Right cardiac atrium (tissue), 5 donors: ENCODE results near the gene IGSF3. TPM values are rescaled to one million over a fixed set of nuclear protein-coding genes. Genes with fewer than 3 reads are reported as not detected.

Experiments
- ATAC-seq, 2 donors: fragments of 200-7000 bp; cut with Tn5 transposase; one replicate each; pipeline versions ENCODE4 v1.8.0 to v1.9.1; 2020; ENCODE audit warnings: moderate library complexity in 2 of 2, mild to moderate bottlenecking in 1 of 2
- DNase-seq, 3 donors: peaks; one replicate each; pipeline ENCODE4 v3.0.0-alpha.2; 2020
- H3K27ac ChIP-seq: one replicate; pipeline ENCODE4 v1.5.1; 2013; ENCODE audit warnings: mild to moderate bottlenecking, low read length, control low read depth, moderate library complexity
- H3K27me3 ChIP-seq: one replicate; pipeline ENCODE4 v1.6.1; 2013; ENCODE audit not compliant: control insufficient read depth, insufficient read depth
- H3K4me1 ChIP-seq: one replicate; pipeline ENCODE4 v1.6.1; 2013; ENCODE audit warnings: low read length; ENCODE audit not compliant: control insufficient read depth, insufficient read depth
- H3K4me3 ChIP-seq: one replicate; pipeline ENCODE4 v1.5.1; 2013; ENCODE audit warnings: low read length, control low read depth
- H3K9me3 ChIP-seq: one replicate; pipeline ENCODE4 v1.6.1; 2013; ENCODE audit warnings: low read length; ENCODE audit not compliant: control insufficient read depth
- WGBS: extraction: QIAGEN DNeasy Blood & Tissue Kit; methylation state at CpG from one replicate; pipeline ENCODE4 v1.1.7; 2013; 5-methylcytosine and 5-hydroxymethylcytosine counted together
- intact Hi-C, 4 donors: fragments of 100-400 bp; cut with DNase I; formaldehyde crosslinking; loops; one replicate each; pipeline versions ENCODE4 v1.11.0 to v1.14.0; 2022 to 2023
- polyA plus RNA-seq: library from polyadenylated mRNA; stranded (reverse); fragments of 200-250 nt; gene quantifications from one replicate; pipeline ENCODE4 v1.2.3, GENCODE V29; 2013
- total RNA-seq, 4 donors: library from RNA; stranded (reverse); fragmentation: NEBNext Ultra II Directional; extraction: Animal tissue kit (Norgen Biotek cat#: 25700); gene quantifications; one replicate each; pipeline ENCODE4 v1.2.1, GENCODE V29; 2021
- donor health status: healthy with polysubstance abuse.
- donor health status: DM: no; HTN: yes; CAD: no.
- donor health status: DM: no; HTN: no; CAD: no.
- donor health status: DM: no; HTN: yes; CAD: no; lungs with severe emphysema.
- donor health status: DM: yes; HTN: yes; CAD: no.

The IGSF3 gene
- total and polyA plus RNA-seq, 5 donors: 5.0 to 15.5 (median 13.0) TPM

- Histone ChIP-seq H3K27me3 (no peaks in the 10 kb centered on the region), H3K9me3 (no peaks in the 10 kb centered on the region), H3K4me3 (no peak overlapping the region), H3K27ac (no peak overlapping the region), H3K4me1 (no peaks in the 10 kb centered on the region)
- intact Hi-C loops: no loop called here
- WGBS: 84% methylated on average over 3 of the region's 3 CpGs
- DNase-seq (no peak), ATAC-seq (no peak)
These were observed 80.8 kb downstream of the IGSF3 start for GRCh38 chr1:116586741-116587143.

GRCh38 chr1:116585886-116586285 lies 81.6 kb downstream of the IGSF3 start:
- no peak for ATAC-seq
- Histone ChIP-seq H3K9me3 (no peaks in the 10 kb centered on the region), H3K4me3 (no peak overlapping the region), H3K4me1 (no peaks in the 10 kb centered on the region), H3K27me3 (no peaks in the 10 kb centered on the region), H3K27ac (no peak overlapping the region)
- DNase-seq: no peak
- WGBS: 76% methylated on average over 1 of the region's 1 CpG
- intact Hi-C loops: no loop called here

GRCh38 chr1:116581323-116581885 lies 86.1 kb downstream of the IGSF3 start:
- intact Hi-C loops: no loop called here
- no peak for ATAC-seq
- Histone ChIP-seq H3K27ac (no peak overlapping the region), H3K4me1 (no peaks in the 10 kb centered on the region), H3K27me3 (no peaks in the 10 kb centered on the region), H3K4me3 (no peak overlapping the region), H3K9me3 (no peaks in the 10 kb centered on the region)
- 95% methylated on average over 3 of the region's 3 CpGs for WGBS
- DNase-seq: no peak

- DNase-seq (no peak), ATAC-seq (no peak)
- intact Hi-C loops: no loop called here
- H3K4me3 ChIP-seq: no peak overlapping the region
- 90% methylated on average over 7 of the region's 7 CpGs for WGBS
- no peaks in the 10 kb centered on the region for H3K4me1 ChIP-seq
- no peaks in the 10 kb centered on the region for H3K9me3 ChIP-seq
- no peak overlapping the region for H3K27ac ChIP-seq
- no peaks in the 10 kb centered on the region for H3K27me3 ChIP-seq
These were observed 86.8 kb downstream of the IGSF3 start for GRCh38 chr1:116580446-116581322.

GRCh38 chr1:116579259-116579875 lies 88.2 kb downstream of the IGSF3 start:
- Histone ChIP-seq H3K9me3 (no peaks in the 10 kb centered on the region), H3K27ac (peak overlapping the region; percentile 29), H3K4me1 (no peaks in the 10 kb centered on the region), H3K27me3 (no peaks in the 10 kb centered on the region), H3K4me3 (no peak overlapping the region)
- WGBS: 41% methylated on average over 21 of the region's 21 CpGs
- intact Hi-C loops: loop anchor here (5.0 to 10.0 kb wide), 3 partner anchors 85 to 95 kb away; partner anchors contain the start of gene IGSF3 (in 2 of the 4)
- ATAC-seq (peak; percentile 51 to 63), DNase-seq (peak in 2 of 3 donors; percentile 54 to 61)

GRCh38 chr1:116578581-116578980 lies 89.0 kb downstream of the IGSF3 start:
- H3K9me3 ChIP-seq: no peaks in the 10 kb centered on the region
- intact Hi-C loops: loop anchor here (5.0 to 10.0 kb wide), 3 partner anchors 86 to 96 kb away; partner anchors contain the start of gene IGSF3 (in 2 of the 4)
- H3K27me3 ChIP-seq: no peaks in the 10 kb centered on the region
- ATAC-seq (no peak), DNase-seq (no peak)
- no peak overlapping the region for H3K4me3 ChIP-seq
- no peak overlapping the region for H3K27ac ChIP-seq
- no peaks in the 10 kb centered on the region for H3K4me1 ChIP-seq
- WGBS: 88% methylated on average over 1 of the region's 1 CpG

GRCh38 chr1:116577759-116578314 lies 89.7 kb downstream of the IGSF3 start:
- intact Hi-C loops: loop anchor here (5.0 to 10.0 kb wide), 3 partner anchors 87 to 97 kb away; partner anchors contain the start of gene IGSF3 (in 2 of the 4)
- Histone ChIP-seq H3K27me3 (no peaks in the 10 kb centered on the region), H3K4me1 (no peaks in the 10 kb centered on the region), H3K9me3 (no peaks in the 10 kb centered on the region), H3K27ac (no peak overlapping the region), H3K4me3 (no peak overlapping the region)
- 86% methylated on average over 5 of the region's 5 CpGs for WGBS
- DNase-seq: no peak
- no peak for ATAC-seq

GRCh38 chr1:116574581-116575291 lies 92.8 kb downstream of the IGSF3 start:
- Histone ChIP-seq H3K27ac (no peak overlapping the region), H3K9me3 (no peaks in the 10 kb centered on the region), H3K4me1 (peaks cover 5% of the 10 kb centered on the region), H3K4me3 (no peak overlapping the region), H3K27me3 (no peaks in the 10 kb centered on the region)
- ATAC-seq (no peak), DNase-seq (peak; percentile 51 to 81 (median 68))
- WGBS: 21% methylated on average over 11 of the region's 11 CpGs
- intact Hi-C loops: loop anchor here (5.0 to 10.0 kb wide), 3 partner anchors 90 to 100 kb away; partner anchors contain the start of gene IGSF3 (in 2 of the 4)

GRCh38 chr1:116573431-116574095 lies 94.0 kb downstream of the IGSF3 start:
- H3K27me3 ChIP-seq: no peaks in the 10 kb centered on the region
- H3K27ac ChIP-seq: peak overlapping the region; percentile 22
- intact Hi-C loops: loop anchor here in 3 of 4 donors (10.0 kb wide), 2 partner anchors 91 to 101 kb away; partner anchors contain the start of gene IGSF3 (in 1 of the 3)
- 38% methylated on average over 7 of the region's 7 CpGs for WGBS
- ATAC-seq (no peak), DNase-seq (peak in 2 of 3 donors; percentile 54 to 60)
- H3K9me3 ChIP-seq: no peaks in the 10 kb centered on the region
- H3K4me3 ChIP-seq: no peak overlapping the region
- H3K4me1 ChIP-seq: peaks cover 6% of the 10 kb centered on the region
